K562 (cell line): ENCODE data around the gene C1orf74. TPM values are rescaled to one million over a fixed set of nuclear protein-coding genes. Genes with fewer than 3 reads are reported as not detected.

ENCODE experiments used
- ATAC-seq: fragments of 200-7000 bp; cut with Tn5 transposase; 3 replicates; pipeline ENCODE4 v1.9.1; 2020; ENCODE audit warnings: moderate library complexity
- BruUV-seq: library from RNA; stranded (reverse); fragments of 400-500 nt; replicated peaks from 2 replicates; lab custom pipeline; 2021; lab: Mats Ljungman, UMichigan
- CTCF ChIA-PET: fragments of 300-600 bp; formaldehyde crosslinking; extraction: SDS; loops from one replicate; lab custom pipeline; 2021; ENCODE audit warnings: low intra/inter-chr PET ratio; lab: Yijun Ruan, JAX
- POLR2A ChIA-PET: fragments of 300-600, 350-650 bp; sonication (Branson Sonifier 250); formaldehyde crosslinking; extraction: SDS; loops from one replicate; lab custom pipeline; 2021; ENCODE audit warnings: antibody characterized with exemption, inconsistent platforms; lab: Yijun Ruan, JAX
- DNase-seq, 4 experiments: peaks; one replicate each; pipeline versions ENCODE4 v3.0.0 to v3.0.0-alpha.2; 2011 to 2018; ENCODE audit warnings: low spot score in 3 of 4, mixed read lengths in 3 of 4; ENCODE audit errors: extremely low read depth in 1 of 4
- FAIRE-seq: peaks from 2 replicates; lab custom pipeline; 2011; peaks lifted over from hg19 to GRCh38; lab: Jason Lieb, UNC
- H2AFZ ChIP-seq: 2 replicates; pipeline ENCODE4 v1.6.0; 2011; ENCODE audit warnings: low read depth, low read length, control low read depth, inconsistent platforms
- H3K27ac ChIP-seq: fragments of 200-600 bp; 3 replicates; pipeline ENCODE4 v1.8.0; 2011; ENCODE audit warnings: low read depth, mild to moderate bottlenecking, control low read depth, inconsistent platforms, low read length, moderate library complexity, mixed read lengths; ENCODE audit errors: extremely low read depth
- H3K27me3 ChIP-seq, 2 experiments: fragments of 300-600 bp in 1 of 2; 2 replicates in 1 of 2; 3 replicates in 1 of 2; pipeline versions ENCODE4 v1.6.0 to v1.8.0; 2011; ENCODE audit warnings: inconsistent platforms in 2 of 2, low read length in 2 of 2, mild to moderate bottlenecking in 1 of 2, mixed read lengths in 1 of 2, moderate library complexity in 1 of 2; ENCODE audit not compliant: control insufficient read depth in 2 of 2, insufficient read depth in 2 of 2
- H3K36me3 ChIP-seq: fragments of 300-600 bp; 3 replicates; pipeline ENCODE4 v1.8.0; 2011; ENCODE audit warnings: mild to moderate bottlenecking, low read length, inconsistent platforms; ENCODE audit not compliant: control insufficient read depth, insufficient read depth
- H3K4me1 ChIP-seq, 2 experiments: fragments of 200-600 bp in 1 of 2; replicated peaks in 1 of 2; 2 replicates in 1 of 2; 3 replicates in 1 of 2; pipeline versions ENCODE4 v1.5.1 to v1.8.0; 2011; ENCODE audit warnings: inconsistent platforms in 2 of 2, low read length in 2 of 2, mild to moderate bottlenecking in 1 of 2, mixed read lengths in 1 of 2, moderate library complexity in 1 of 2; ENCODE audit not compliant: control insufficient read depth in 2 of 2, insufficient read depth in 2 of 2
- H3K4me2 ChIP-seq: 2 replicates; pipeline ENCODE4 v1.6.1; 2011; ENCODE audit warnings: low read length, control low read depth, inconsistent platforms, mixed read lengths; ENCODE audit not compliant: insufficient read depth
- H3K4me3 ChIP-seq: fragments of 200-600 bp; sonication (generic), shearing (Covaris generic); 2 replicates; pipeline ENCODE4 v1.5.1; 2016; ENCODE audit warnings: control low read depth, inconsistent platforms
- H3K79me2 ChIP-seq: fragments of 200-600 bp; 3 replicates; pipeline ENCODE4 v1.8.0; 2011; ENCODE audit warnings: low read length, inconsistent platforms; ENCODE audit not compliant: control insufficient read depth, insufficient read depth
- H3K9ac ChIP-seq, 2 experiments: 2 replicates each; pipeline versions ENCODE4 v1.6.0 to v1.6.1; 2011; ENCODE audit warnings: low read depth in 2 of 2, low read length in 2 of 2, control low read depth in 1 of 2, inconsistent platforms in 1 of 2, mild to moderate bottlenecking in 1 of 2, mixed read lengths in 1 of 2; ENCODE audit not compliant: insufficient read depth in 1 of 2
- H3K9me1 ChIP-seq: one replicate; pipeline ENCODE4 v1.6.0; 2011; ENCODE audit warnings: inconsistent platforms, mild to moderate bottlenecking, low read length, moderate library complexity; ENCODE audit not compliant: control insufficient read depth, insufficient read depth
- H3K9me3 ChIP-seq: replicated peaks from 2 replicates; pipeline ENCODE4 v1.5.1; 2011; ENCODE audit warnings: low read depth, low read length, inconsistent platforms; ENCODE audit not compliant: control insufficient read depth, insufficient read depth
- H4K20me1 ChIP-seq: replicated peaks from 2 replicates; pipeline ENCODE4 v1.6.1; 2011; ENCODE audit warnings: low read length, inconsistent platforms, mixed read lengths; ENCODE audit not compliant: control insufficient read depth, insufficient read depth
- BACH1 ChIP-seq: fragments of 200-800 bp; sonication (Bioruptor generic); IDR thresholded peaks from 2 replicates; pipeline ENCODE4 v1.6.1; 2016; ENCODE audit warnings: missing genetic modification characterization, missing compliant biosample characterization
- BCOR ChIP-seq: fragments of 450-650 bp; IDR thresholded peaks from 2 replicates; pipeline ENCODE4 v1.6.1; 2016
- BHLHE40 ChIP-seq: IDR thresholded peaks from 2 replicates; pipeline ENCODE4 v1.6.1; 2011; ENCODE audit warnings: low read length, improper control_type of control experiment
- C11orf30 ChIP-seq: fragments of 450-650 bp; IDR thresholded peaks from 2 replicates; pipeline ENCODE4 v1.6.1; 2016; ENCODE audit warnings: low read depth, mild to moderate bottlenecking
- CBX3 ChIP-seq, 2 experiments: IDR thresholded peaks; 1 replicate in 1 of 2; 2 replicates in 1 of 2; pipeline ENCODE4 v1.6.1; 2012; ENCODE audit warnings: inconsistent platforms in 2 of 2, low read length in 2 of 2, borderline replicate concordance in 1 of 2, control low read depth in 1 of 2
- CREBBP ChIP-seq: IDR thresholded peaks from one replicate; pipeline ENCODE4 v1.6.1; 2012; ENCODE audit warnings: low read depth, mild to moderate bottlenecking, control low read depth, inconsistent platforms, low read length
- ETS2 ChIP-seq: IDR thresholded peaks from 2 replicates; pipeline ENCODE4 v1.6.1; 2016; ENCODE audit warnings: borderline replicate concordance, missing genetic modification characterization, mild to moderate bottlenecking, moderate library complexity, missing compliant biosample characterization; ENCODE audit not compliant: poor library complexity, severe bottlenecking
- ETV6 ChIP-seq, 3 experiments: fragments of 150-350 bp in 1 of 3; sonication (generic) in 1 of 3; formaldehyde crosslinking in 1 of 3; IDR thresholded peaks; 2 replicates each; pipeline versions ENCODE4 v1.6.1 to v1.8.0; 2014 to 2022; ENCODE audit warnings: borderline replicate concordance in 2 of 3, low read depth in 2 of 3, antibody characterized with exemption in 1 of 3, low read length in 1 of 3, mild to moderate bottlenecking in 1 of 3, missing genetic modification reagents in 1 of 3
- HMG20A ChIP-seq: fragments of 450-650 bp; formaldehyde crosslinking; conservative IDR thresholded peaks from 2 replicates; pipeline ENCODE4 v1.4.0; 2020; ENCODE audit warnings: mild to moderate bottlenecking, mixed read lengths
- PRPF4 ChIP-seq: fragments of 200-400 bp; formaldehyde crosslinking; IDR thresholded peaks from one replicate; pipeline ENCODE4 v1.6.1; 2017; ENCODE audit warnings: low read length, low read depth, mild to moderate bottlenecking; ENCODE audit not compliant: insufficient read depth, poor library complexity, severe bottlenecking
- RAD21 ChIP-seq, 2 experiments: fragments of 250-450 bp in 1 of 2; fragments of 450-650 bp in 1 of 2; sonication (Bioruptor Pico) in 1 of 2; formaldehyde crosslinking in 1 of 2; IDR thresholded peaks in 1 of 2; conservative IDR thresholded peaks in 1 of 2; 2 replicates each; pipeline versions ENCODE4 v1.4.0 to v1.8.0; 2020 to 2022; ENCODE audit warnings: mild to moderate bottlenecking in 2 of 2, moderate library complexity in 1 of 2
- SPI1 ChIP-seq: IDR thresholded peaks from 2 replicates; pipeline ENCODE4 v1.6.1; 2011; ENCODE audit warnings: low read depth, low read length, control low read depth, borderline replicate concordance
- TBL1XR1 ChIP-seq, 2 experiments: IDR thresholded peaks; 2 replicates each; pipeline ENCODE4 v1.6.1; 2012; ENCODE audit warnings: improper control_type of control experiment in 2 of 2, low read length in 2 of 2, mild to moderate bottlenecking in 1 of 2
- THRAP3 ChIP-seq: fragments of 450-650 bp; IDR thresholded peaks from 2 replicates; pipeline ENCODE4 v1.6.1; 2016; ENCODE audit warnings: mild to moderate bottlenecking, inconsistent platforms, borderline replicate concordance
- ZBED1 ChIP-seq: IDR thresholded peaks from 2 replicates; pipeline ENCODE4 v1.6.1; 2014
- ZNF274 ChIP-seq: IDR thresholded peaks from 2 replicates; pipeline ENCODE4 v1.6.1; 2011; ENCODE audit warnings: low read depth, mild to moderate bottlenecking, low read length, moderate library complexity, borderline replicate concordance
- WGBS: fragments of 100-300 bp; shearing (Covaris generic); methylation state at CpG from one replicate; pipeline ENCODE4 v1.1.6; 2016; ENCODE audit warnings: low coverage, mixed read lengths; ENCODE audit not compliant: insufficient coverage; ENCODE audit errors: missing lambda C conversion rate; 5-methylcytosine and 5-hydroxymethylcytosine counted together
- in situ Hi-C: fragments of 300-500 bp; cut with MboI; formaldehyde crosslinking; loops from 4 replicates; pipeline ENCODE4 v1.15.0; 2018; ENCODE audit warnings: inconsistent platforms, mixed read lengths
- intact Hi-C: fragments of 100-400 bp; cut with micrococcal nuclease; formaldehyde crosslinking; loops from 2 replicates; pipeline ENCODE4 v1.14.2; 2022
- polyA plus RNA-seq, 8 experiments: library from polyadenylated mRNA; depleted of rRNA in 4 of 8; stranded (reverse) in 5 of 8; unstranded in 3 of 8; fragments of >200 nt; fragmentation: Nextera tagmentation in 2 of 8; fragmentation: Illumina TruSeq in 1 of 8; extraction: Ambion mirVana in 2 of 8; extraction: Trizol in 1 of 8; gene quantifications; 2 replicates each; pipeline versions ENCODE4 v1.2.1 to v1.2.3, GENCODE V29; 2011 to 2014; ENCODE audit warnings: inconsistent platforms in 1 of 8, missing spikeins in 1 of 8
- total RNA-seq, 7 experiments: library from RNA; depleted of rRNA in 6 of 7; stranded (reverse); fragments of >200 nt in 6 of 7; fragmentation: Illumina TruSeq in 2 of 7; extraction: Trizol in 2 of 7; gene quantifications; 2 replicates each; pipeline versions ENCODE4 v1.2.1 to v1.2.3, GENCODE V29; 2011 to 2021; ENCODE audit warnings: low replicate concordance in 1 of 7
- TF ChIP-seq, protein P1 (sequence below): fragments of 200-800 bp; sonication (Bioruptor generic); IDR thresholded peaks from 2 replicates; pipeline ENCODE4 v1.6.1; 2017; ENCODE audit warnings: missing genetic modification characterization, missing compliant biosample characterization
- TF ChIP-seq, protein P2 (sequence below), 3 experiments: IDR thresholded peaks in 2 of 3; conservative IDR thresholded peaks in 1 of 3; 2 replicates each; pipeline ENCODE4 v1.5.1; 2011 to 2012; ENCODE audit warnings: low read length in 3 of 3, mild to moderate bottlenecking in 3 of 3, control low read depth in 2 of 3, improper control_type of control experiment in 1 of 3, inconsistent platforms in 1 of 3, low read depth in 1 of 3, mixed read lengths in 1 of 3, moderate library complexity in 1 of 3; ENCODE audit not compliant: insufficient read depth in 2 of 3

C1orf74 gene
- total and polyA plus RNA-seq, 9 of the 15 experiments (the other 6 are each of a cell fraction or from before 2014, with no cell fraction given), result 4.0 to 7.6 (median 5.7) TPM

DNA sequence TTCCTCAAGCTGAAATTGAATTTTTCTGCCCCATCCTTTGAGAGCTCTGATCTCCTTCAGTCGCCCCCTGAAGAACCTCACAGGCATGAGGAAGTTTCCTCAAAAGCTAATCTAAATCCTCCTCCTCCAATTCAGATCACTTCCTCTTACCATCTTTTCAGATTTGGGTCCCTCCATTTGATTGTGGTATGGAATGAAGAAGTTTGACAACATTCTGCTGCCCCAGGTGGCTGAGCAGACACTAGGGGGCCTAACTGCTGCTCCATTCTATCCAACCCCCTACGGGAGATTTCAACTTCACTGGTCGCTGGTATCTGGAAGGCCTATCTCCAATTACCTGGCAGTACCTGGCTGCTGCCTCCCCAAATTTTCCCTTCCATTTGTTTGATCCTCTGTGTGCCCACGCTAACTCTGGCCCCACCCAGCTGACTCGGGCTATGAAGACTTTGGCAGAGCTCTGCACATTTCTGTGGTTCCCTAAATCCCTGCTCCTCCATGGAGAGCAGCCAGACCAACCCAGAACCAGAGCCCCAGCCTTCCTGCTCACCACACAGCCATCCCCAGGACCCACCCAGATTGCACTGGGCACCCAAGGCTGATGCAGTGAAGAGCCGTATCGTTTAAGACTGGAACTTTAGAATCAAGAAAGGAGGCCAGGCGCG lies 13.8 kb upstream of the C1orf74 start:
- Histone ChIP-seq H3K27ac (no peak overlapping the region), H3K4me1 (0 out of 5 replicates have a peak, but pooled peaks cover 0 to 2% of the 10 kb centered on the region in 2 experiments), H2AFZ (no peak overlapping the region), H3K9ac (no peak overlapping the region), H3K4me3 (no peak overlapping the region), H3K4me2 (no peak overlapping the region), H3K9me1 (no peaks in the 10 kb centered on the region), H3K27me3 (peaks cover 31 to 37% of the 10 kb centered on the region in 2 experiments), H3K79me2 (no peaks in the 10 kb centered on the region), H3K36me3 (no peaks in the 10 kb centered on the region), H3K9me3 (no peaks in the 10 kb centered on the region), H4K20me1 (no peaks in the 10 kb centered on the region)
- intact Hi-C loops (no loop called here), in situ Hi-C loops (no loop called here)
- FAIRE-seq, result peak; percentile 65
- BruUV-seq, result no TSS peak
- peak; percentile 84 for ATAC-seq
- ChIA-PET CTCF (no interaction called here), POLR2A (interaction anchor here (0.7 kb wide), 1 partner anchor 35 kb away, joined by 3 read pairs; no protein-coding TSS in a partner anchor)
- DNase-seq, result peak in 1 of 4 experiments; percentile 29
- WGBS, result 27% methylated on average over 9 of the region's 9 CpGs
- TF ChIP-seq, protein P1, sequence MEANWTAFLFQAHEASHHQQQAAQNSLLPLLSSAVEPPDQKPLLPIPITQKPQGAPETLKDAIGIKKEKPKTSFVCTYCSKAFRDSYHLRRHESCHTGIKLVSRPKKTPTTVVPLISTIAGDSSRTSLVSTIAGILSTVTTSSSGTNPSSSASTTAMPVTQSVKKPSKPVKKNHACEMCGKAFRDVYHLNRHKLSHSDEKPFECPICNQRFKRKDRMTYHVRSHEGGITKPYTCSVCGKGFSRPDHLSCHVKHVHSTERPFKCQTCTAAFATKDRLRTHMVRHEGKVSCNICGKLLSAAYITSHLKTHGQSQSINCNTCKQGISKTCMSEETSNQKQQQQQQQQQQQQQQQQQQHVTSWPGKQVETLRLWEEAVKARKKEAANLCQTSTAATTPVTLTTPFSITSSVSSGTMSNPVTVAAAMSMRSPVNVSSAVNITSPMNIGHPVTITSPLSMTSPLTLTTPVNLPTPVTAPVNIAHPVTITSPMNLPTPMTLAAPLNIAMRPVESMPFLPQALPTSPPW (CRISPR knock-in tag), result no peak
- TF ChIP-seq HMG20A (CRISPR knock-in tag), result no peak
- TF ChIP-seq THRAP3, result no peak
- no peak for TF ChIP-seq TBL1XR1 (IDR thresholded peaks at IDR 0.05; ENCODE audit: low read length in 2 of 2)
- TF ChIP-seq SPI1, result peak; percentile 77; the same call in 1 of the 2 replicates
- no peak for TF ChIP-seq CBX3 (IDR thresholded peaks at IDR 0.05; ENCODE audit: borderline replicate concordance in 1 of 2, low read length in 2 of 2)
- TF ChIP-seq RAD21 (CRISPR knock-in tag; conservative IDR thresholded peaks at IDR 0.05 in 1 of 2, IDR thresholded peaks at IDR 0.05 in 1 of 2), result peak in 1 of 2 experiments; percentile 38; a peak in 2 of 4 replicates
- no peak for TF ChIP-seq ZBED1
- no peak for TF ChIP-seq ETV6 (IDR thresholded peaks at IDR 0.05; ENCODE audit: borderline replicate concordance in 1 of 2, low read depth in 2 of 2, low read length in 1 of 2)
- TF ChIP-seq ETV6 (CRISPR knock-in tag; IDR thresholded peaks at IDR 0.05; ENCODE audit: borderline replicate concordance), result no peak
- no peak for TF ChIP-seq C11orf30
- TF ChIP-seq PRPF4, result no peak
- no peak for TF ChIP-seq ETS2
- no peak for TF ChIP-seq ZNF274
- no peak for TF ChIP-seq BACH1
- TF ChIP-seq CREBBP, result no peak
- TF ChIP-seq, protein P2, sequence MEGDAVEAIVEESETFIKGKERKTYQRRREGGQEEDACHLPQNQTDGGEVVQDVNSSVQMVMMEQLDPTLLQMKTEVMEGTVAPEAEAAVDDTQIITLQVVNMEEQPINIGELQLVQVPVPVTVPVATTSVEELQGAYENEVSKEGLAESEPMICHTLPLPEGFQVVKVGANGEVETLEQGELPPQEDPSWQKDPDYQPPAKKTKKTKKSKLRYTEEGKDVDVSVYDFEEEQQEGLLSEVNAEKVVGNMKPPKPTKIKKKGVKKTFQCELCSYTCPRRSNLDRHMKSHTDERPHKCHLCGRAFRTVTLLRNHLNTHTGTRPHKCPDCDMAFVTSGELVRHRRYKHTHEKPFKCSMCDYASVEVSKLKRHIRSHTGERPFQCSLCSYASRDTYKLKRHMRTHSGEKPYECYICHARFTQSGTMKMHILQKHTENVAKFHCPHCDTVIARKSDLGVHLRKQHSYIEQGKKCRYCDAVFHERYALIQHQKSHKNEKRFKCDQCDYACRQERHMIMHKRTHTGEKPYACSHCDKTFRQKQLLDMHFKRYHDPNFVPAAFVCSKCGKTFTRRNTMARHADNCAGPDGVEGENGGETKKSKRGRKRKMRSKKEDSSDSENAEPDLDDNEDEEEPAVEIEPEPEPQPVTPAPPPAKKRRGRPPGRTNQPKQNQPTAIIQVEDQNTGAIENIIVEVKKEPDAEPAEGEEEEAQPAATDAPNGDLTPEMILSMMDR (IDR thresholded peaks at IDR 0.05 in 2 of 3, conservative IDR thresholded peaks at IDR 0.05 in 1 of 3; ENCODE audit: insufficient read depth in 2 of 3, low read depth in 1 of 3, low read length in 3 of 3), result peak; percentile 50 to 54 (median 52)
- TF ChIP-seq BHLHE40, result no peak
- TF ChIP-seq BCOR, result no peak
